GM12878 (cell line): ENCODE data around the gene RANGAP1. TPM values are rescaled to one million over a fixed set of nuclear protein-coding genes. Genes with fewer than 3 reads are reported as not detected.

Experiments used
- ATAC-seq: fragments of 200-7000 bp; cut with Tn5 transposase; 3 replicates; pipeline ENCODE4 v1.9.1; 2020; ENCODE audit warnings: mild to moderate bottlenecking, moderate library complexity
- BruUV-seq: library from RNA; stranded (reverse); fragments of 400-500 nt; replicated peaks from 2 replicates; lab custom pipeline; 2021; lab: Mats Ljungman, UMichigan
- CTCF ChIA-PET: fragments of 300-600 bp; sonication (Branson Sonifier 250); formaldehyde crosslinking; extraction: SDS; loops from one replicate; lab custom pipeline; 2021; ENCODE audit warnings: inconsistent platforms; lab: Yijun Ruan, JAX
- POLR2A ChIA-PET: fragments of 350-600 bp; formaldehyde crosslinking; extraction: SDS; loops from one replicate; lab custom pipeline; 2021; ENCODE audit warnings: inconsistent platforms; lab: Charles Lee
- RAD21 ChIA-PET: fragments of 300-600 bp; sonication (Branson Sonifier 250); formaldehyde crosslinking; loops from one replicate; lab custom pipeline; 2023; ENCODE audit warnings: antibody characterized with exemption; ENCODE audit not compliant: unreplicated experiment; lab: Charles Lee
- SMC1A ChIA-PET: fragments of 300-600 bp; sonication (Branson Sonifier 250); formaldehyde crosslinking; loops from one replicate; lab custom pipeline; 2023; ENCODE audit not compliant: unreplicated experiment, uncharacterized antibody; lab: Charles Lee
- DNase-seq: peaks from one replicate; pipeline ENCODE4 v3.0.0-alpha.2; 2011; ENCODE audit warnings: low read depth, low spot score
- FAIRE-seq: peaks from 3 replicates; lab custom pipeline; 2011; peaks lifted over from hg19 to GRCh38; lab: Jason Lieb, UNC
- H2AFZ ChIP-seq: 2 replicates; pipeline ENCODE4 v1.6.0; 2011; ENCODE audit warnings: low read depth, low read length, control low read depth; ENCODE audit not compliant: control insufficient read depth
- H3K27ac ChIP-seq: 2 replicates; pipeline ENCODE4 v1.5.1; 2011; ENCODE audit warnings: control low read depth; ENCODE audit not compliant: control insufficient read depth, insufficient read depth
- H3K27me3 ChIP-seq, 2 experiments: replicated peaks in 1 of 2; 2 replicates each; pipeline versions ENCODE4 v1.6.0 to v1.6.1; 2011; ENCODE audit warnings: low read length in 1 of 2; ENCODE audit not compliant: control insufficient read depth in 2 of 2, insufficient read depth in 2 of 2
- H3K36me3 ChIP-seq, 2 experiments: 2 replicates each; pipeline ENCODE4 v1.5.1; 2011; ENCODE audit warnings: low read length in 1 of 2; ENCODE audit not compliant: control insufficient read depth in 2 of 2, insufficient read depth in 2 of 2
- H3K4me1 ChIP-seq: 2 replicates; pipeline ENCODE4 v1.6.1; 2011; ENCODE audit warnings: mild to moderate bottlenecking, low read length, moderate library complexity, mixed read lengths; ENCODE audit not compliant: control insufficient read depth, insufficient read depth
- H3K4me2 ChIP-seq: 2 replicates; pipeline ENCODE4 v1.6.0; 2011; ENCODE audit warnings: control low read depth; ENCODE audit not compliant: control insufficient read depth, insufficient read depth
- H3K4me3 ChIP-seq: fragments of 200-600 bp; sonication (generic); 2 replicates; pipeline ENCODE4 v1.5.1; 2016
- H3K79me2 ChIP-seq: 2 replicates; pipeline ENCODE4 v1.6.0; 2011; ENCODE audit warnings: low read length; ENCODE audit not compliant: control insufficient read depth, insufficient read depth
- H3K9ac ChIP-seq: 2 replicates; pipeline ENCODE4 v1.8.0; 2011; ENCODE audit warnings: low read length, control low read depth, mixed read lengths; ENCODE audit not compliant: control insufficient read depth, insufficient read depth
- H3K9me3 ChIP-seq: replicated peaks from 3 replicates; pipeline ENCODE4 v1.5.1; 2011; ENCODE audit warnings: mild to moderate bottlenecking, low read length; ENCODE audit not compliant: control insufficient read depth, insufficient read depth
- H4K20me1 ChIP-seq: 2 replicates; pipeline ENCODE4 v1.6.0; 2011; ENCODE audit not compliant: control insufficient read depth, insufficient read depth
- BMI1 ChIP-seq: fragments of 450-650 bp; IDR thresholded peaks from 2 replicates; pipeline ENCODE4 v1.6.1; 2016; ENCODE audit warnings: mild to moderate bottlenecking, moderate library complexity, borderline replicate concordance
- CEBPB ChIP-seq, 2 experiments: fragments of 150-350 bp in 1 of 2; IDR thresholded peaks; 2 replicates each; pipeline ENCODE4 v1.6.1; 2012 to 2014; ENCODE audit warnings: low read depth in 2 of 2, low read length in 2 of 2, borderline replicate concordance in 1 of 2, inconsistent platforms in 1 of 2
- IKZF1 ChIP-seq: fragments of 450-650 bp; conservative IDR thresholded peaks from 2 replicates; pipeline ENCODE4 v1.6.1; 2017; ENCODE audit warnings: antibody characterized with exemption, mild to moderate bottlenecking
- MYC ChIP-seq: IDR thresholded peaks from 2 replicates; pipeline ENCODE4 v1.6.1; 2011; ENCODE audit warnings: mild to moderate bottlenecking, low read length, moderate library complexity, inconsistent platforms; ENCODE audit not compliant: insufficient read depth, insufficient replicate concordance, insufficient read length, severe bottlenecking
- NFYB ChIP-seq: IDR thresholded peaks from 2 replicates; pipeline ENCODE4 v1.6.1; 2011; ENCODE audit warnings: low read depth, mild to moderate bottlenecking, low read length, improper control_type of control experiment, moderate library complexity; ENCODE audit not compliant: insufficient read depth
- NRF1 ChIP-seq: conservative IDR thresholded peaks from 2 replicates; pipeline ENCODE4 v1.6.1; 2011; ENCODE audit warnings: mild to moderate bottlenecking, low read depth, low read length, improper control_type of control experiment
- RUNX3 ChIP-seq: IDR thresholded peaks from 2 replicates; pipeline ENCODE4 v1.6.1; 2012; ENCODE audit warnings: low read length, inconsistent platforms
- TCF3 ChIP-seq: IDR thresholded peaks from 2 replicates; pipeline ENCODE4 v1.6.1; 2012; ENCODE audit warnings: low read depth, mild to moderate bottlenecking, low read length, borderline replicate concordance; ENCODE audit not compliant: insufficient read depth
- WGBS: methylation state at CpG from one replicate; pipeline ENCODE4 v1.1.6; 2016; ENCODE audit warnings: low lambda C conversion rate; ENCODE audit not compliant: insufficient replicate concordance, insufficient coverage; ENCODE audit errors: missing lambda C conversion rate; 5-methylcytosine and 5-hydroxymethylcytosine counted together
- in situ Hi-C: fragments of 300-500 bp; cut with MboI; formaldehyde crosslinking; loops from 9 replicates; pipeline ENCODE4 v1.14.3; 2018; ENCODE audit warnings: mixed read lengths
- intact Hi-C: fragments of 100-400 bp; cut with micrococcal nuclease; formaldehyde crosslinking; loops from one replicate; pipeline ENCODE4 v1.14.2; 2022; ENCODE audit not compliant: unreplicated experiment
- polyA plus RNA-seq, 11 experiments: library from polyadenylated mRNA; depleted of rRNA in 4 of 11; unstranded in 6 of 11; stranded (reverse) in 5 of 11; fragments of >200 nt; fragmentation: Nextera tagmentation in 4 of 11; fragmentation: Illumina TruSeq in 1 of 11; extraction: Ambion mirVana in 4 of 11; extraction: Trizol in 1 of 11; gene quantifications; 1 replicate in 1 of 11; 2 replicates in 10 of 11; pipeline versions ENCODE4 v1.2.1 to v1.2.3, GENCODE V29; 2011 to 2016; ENCODE audit warnings: inconsistent platforms in 2 of 11, missing spikeins in 2 of 11, low read depth in 1 of 11
- total RNA-seq, 4 experiments: library from RNA; depleted of rRNA in 3 of 4; stranded (reverse); fragments of >200 nt in 3 of 4; fragmentation: Illumina TruSeq in 1 of 4; extraction: Trizol in 1 of 4; gene quantifications; 2 replicates each; pipeline versions ENCODE4 v1.2.1 to v1.2.3, GENCODE V29; 2013 to 2021
- TF ChIP-seq, protein P1 (sequence below): fragments of 450-650 bp; formaldehyde crosslinking; IDR thresholded peaks from 2 replicates; pipeline ENCODE4 v1.5.0; 2022; ENCODE audit warnings: mild to moderate bottlenecking, missing genetic modification characterization

Gene RANGAP1
- total and polyA plus RNA-seq, 10 of the 15 experiments (the other 5 are each of a cell fraction or from before 2014, with no cell fraction given): 2.5 to 109 (median 60.2) TPM

DNA sequence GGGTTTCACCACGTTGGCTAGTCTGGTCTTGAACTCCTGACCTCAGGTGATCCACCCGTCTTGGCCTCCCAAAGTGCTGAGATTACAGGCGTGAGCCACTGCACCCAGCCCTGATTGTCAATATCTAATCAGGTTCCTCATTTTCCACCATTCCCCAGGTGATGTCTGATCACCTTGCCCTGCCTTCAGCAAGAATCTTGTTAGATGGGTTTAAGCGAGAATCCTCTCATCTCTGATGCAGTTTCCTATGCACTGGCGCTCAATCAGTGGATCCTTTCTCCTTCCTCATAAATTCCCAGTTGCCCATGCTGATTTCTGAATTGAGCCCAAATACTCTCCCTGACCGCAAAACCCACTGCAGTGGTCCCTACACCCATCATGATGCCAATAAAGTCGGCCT, 14.7 kb upstream of the RANGAP1 start:
- H3K9me3 ChIP-seq: no peaks in the 10 kb centered on the region
- intact Hi-C loops (loop anchor here (5.0 kb wide), 1 partner anchor 208 kb away; the partner anchor contains the start of gene EP300), in situ Hi-C loops (no loop called here)
- POLR2A ChIA-PET: interaction anchor here (3.3 kb wide), 1 partner anchor 14 kb away, joined by 19 read pairs; the partner anchor contains the start of gene RANGAP1
- ATAC-seq (no peak), DNase-seq (no peak), FAIRE-seq (no peak)
- no TSS peak for BruUV-seq
- peak overlapping the region; percentile 99; the same call in 1 of the 2 replicates for H3K9ac ChIP-seq
- no peak for TF ChIP-seq CEBPB (IDR thresholded peaks at IDR 0.05; ENCODE audit: borderline replicate concordance in 1 of 2, low read depth in 2 of 2, low read length in 2 of 2)
- no peak for TF ChIP-seq NFYB
- TF ChIP-seq RUNX3: peak; percentile 45
- peak overlapping the region; percentile 96 for H3K4me2 ChIP-seq
- RAD21 ChIA-PET: interaction anchor here (0.5 to 1.2 kb wide), 7 partner anchors 14 to 378 kb away, joined by 3 to 14 read pairs (median 5); partner anchors contain the start of genes RANGAP1, RBX1 and TEF
- H3K27ac ChIP-seq: peak overlapping the region; percentile 14
- peaks cover 4% of the 10 kb centered on the region for H3K4me1 ChIP-seq
- H3K79me2 ChIP-seq: peaks cover 45% of the 10 kb centered on the region
- peak overlapping the region; percentile 93 for H3K4me3 ChIP-seq
- H3K36me3 ChIP-seq: no peaks in the 10 kb centered on the region; a peak in 1 of 4 replicates
- 24% methylated on average over 7 of the region's 7 CpGs for WGBS
- SMC1A ChIA-PET: interaction anchor here (0.6 to 1.5 kb wide), 4 partner anchors 11 to 70 kb away, joined by 3 read pairs; partner anchors contain the start of gene RANGAP1
- peak overlapping the region; percentile 51 for H2AFZ ChIP-seq
- H4K20me1 ChIP-seq: no peaks in the 10 kb centered on the region
- CTCF ChIA-PET: interaction anchor here (1.1 to 1.6 kb wide), 5 partner anchors 11 to 22 kb away, joined by 3 to 7 read pairs (median 4); partner anchors contain the start of gene RANGAP1
- H3K27me3 ChIP-seq: no peaks in the 10 kb centered on the region

DNA sequence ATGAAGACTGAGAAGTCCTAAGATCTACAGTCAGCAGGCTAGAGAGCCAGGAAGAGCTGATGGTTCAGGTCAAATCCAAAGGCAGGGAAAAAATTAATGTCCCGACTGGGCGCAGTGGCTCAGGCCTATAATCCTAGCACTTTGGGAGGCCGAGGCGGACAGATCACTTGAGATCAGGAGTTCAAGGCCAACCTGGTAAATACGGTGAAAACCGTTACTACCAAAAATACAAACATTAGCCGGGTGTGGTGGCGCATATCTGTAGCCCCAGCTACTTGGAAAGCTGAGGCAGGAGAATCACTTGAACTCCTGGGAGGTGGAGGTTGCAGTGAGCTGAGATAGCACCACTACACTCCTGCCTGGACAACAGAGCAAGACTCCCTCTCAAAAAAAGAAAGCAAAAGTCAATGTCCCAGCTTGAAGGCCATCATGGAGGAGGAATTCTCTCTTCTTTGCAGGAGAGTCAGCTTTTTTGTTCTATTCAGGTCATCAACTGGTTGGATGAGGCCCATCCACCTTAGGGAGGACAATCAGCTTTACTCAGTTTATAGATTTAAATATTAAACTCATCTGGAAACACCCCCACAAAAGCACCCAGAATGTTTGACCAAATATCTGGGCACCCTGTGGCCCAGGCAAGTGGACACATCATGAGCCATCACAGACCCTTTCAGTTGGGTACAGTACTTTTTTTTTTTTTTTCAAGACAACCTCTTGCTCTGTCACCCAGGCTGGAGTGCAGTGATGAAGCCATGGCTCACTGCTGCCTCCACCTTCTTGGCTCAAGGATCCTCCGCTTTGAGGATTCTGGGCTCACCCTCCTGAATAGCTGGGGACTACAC, 11.1 kb upstream of the RANGAP1 start:
- CTCF ChIA-PET: interaction anchor here (0.6 to 0.8 kb wide), 2 partner anchors 106 to 116 kb away, joined by 3 read pairs; no protein-coding TSS in a partner anchor
- Histone ChIP-seq H3K36me3 (no peaks in the 10 kb centered on the region), H3K9me3 (no peaks in the 10 kb centered on the region), H3K27me3 (no peaks in the 10 kb centered on the region), H3K9ac (no peak overlapping the region), H4K20me1 (no peaks in the 10 kb centered on the region), H3K79me2 (peaks cover 15% of the 10 kb centered on the region), H3K4me3 (no peak overlapping the region), H2AFZ (no peak overlapping the region), H3K4me2 (no peak overlapping the region), H3K4me1 (peaks cover 4% of the 10 kb centered on the region), H3K27ac (no peak overlapping the region)
- RAD21 ChIA-PET: no interaction called here
- in situ Hi-C loops (no loop called here), intact Hi-C loops (no loop called here)
- SMC1A ChIA-PET: no interaction called here
- no TSS peak for BruUV-seq
- ATAC-seq (no peak), FAIRE-seq (no peak), DNase-seq (no peak)
- POLR2A ChIA-PET: interaction anchor here (1.1 kb wide), 1 partner anchor 9 kb away, joined by 3 read pairs; no protein-coding TSS in a partner anchor
- WGBS: 98% methylated on average over 9 of the region's 9 CpGs
- TF ChIP-seq MYC: no peak
- TF ChIP-seq BMI1: no peak
- no peak for TF ChIP-seq IKZF1
- TF ChIP-seq NRF1: no peak
- TF ChIP-seq, protein P1, sequence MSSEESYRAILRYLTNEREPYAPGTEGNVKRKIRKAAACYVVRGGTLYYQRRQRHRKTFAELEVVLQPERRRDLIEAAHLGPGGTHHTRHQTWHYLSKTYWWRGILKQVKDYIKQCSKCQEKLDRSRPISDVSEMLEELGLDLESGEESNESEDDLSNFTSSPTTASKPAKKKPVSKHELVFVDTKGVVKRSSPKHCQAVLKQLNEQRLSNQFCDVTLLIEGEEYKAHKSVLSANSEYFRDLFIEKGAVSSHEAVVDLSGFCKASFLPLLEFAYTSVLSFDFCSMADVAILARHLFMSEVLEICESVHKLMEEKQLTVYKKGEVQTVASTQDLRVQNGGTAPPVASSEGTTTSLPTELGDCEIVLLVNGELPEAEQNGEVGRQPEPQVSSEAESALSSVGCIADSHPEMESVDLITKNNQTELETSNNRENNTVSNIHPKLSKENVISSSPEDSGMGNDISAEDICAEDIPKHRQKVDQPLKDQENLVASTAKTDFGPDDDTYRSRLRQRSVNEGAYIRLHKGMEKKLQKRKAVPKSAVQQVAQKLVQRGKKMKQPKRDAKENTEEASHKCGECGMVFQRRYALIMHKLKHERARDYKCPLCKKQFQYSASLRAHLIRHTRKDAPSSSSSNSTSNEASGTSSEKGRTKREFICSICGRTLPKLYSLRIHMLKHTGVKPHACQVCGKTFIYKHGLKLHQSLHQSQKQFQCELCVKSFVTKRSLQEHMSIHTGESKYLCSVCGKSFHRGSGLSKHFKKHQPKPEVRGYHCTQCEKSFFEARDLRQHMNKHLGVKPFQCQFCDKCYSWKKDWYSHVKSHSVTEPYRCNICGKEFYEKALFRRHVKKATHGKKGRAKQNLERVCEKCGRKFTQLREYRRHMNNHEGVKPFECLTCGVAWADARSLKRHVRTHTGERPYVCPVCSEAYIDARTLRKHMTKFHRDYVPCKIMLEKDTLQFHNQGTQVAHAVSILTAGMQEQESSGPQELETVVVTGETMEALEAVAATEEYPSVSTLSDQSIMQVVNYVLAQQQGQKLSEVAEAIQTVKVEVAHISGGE (CRISPR knock-in tag): no peak
- TF ChIP-seq TCF3: no peak
